Mesothelial cell of epicardium (in vitro differentiated cells): ENCODE measurements around the gene PRSS33. TPM values are rescaled to one million over a fixed set of nuclear protein-coding genes. Genes with fewer than 3 reads are reported as not detected.
A peak's percentile ranks its signal among the peaks of the same experiment; 100 is the strongest.

Experiments used
- DNase-seq, 2 experiments: peaks; one replicate each; pipeline ENCODE4 v3.0.0; 2021; ENCODE audit warnings: low spot score in 2 of 2; ENCODE audit not compliant: unreplicated experiment in 2 of 2
- H3K27ac Mint-ChIP-seq: 2 replicates; pipeline ENCODE4 v1.8.0; 2021; ENCODE audit warnings: mixed read lengths
- H3K27me3 Mint-ChIP-seq: 2 replicates; pipeline ENCODE4 v1.8.0; 2021; ENCODE audit warnings: low read depth, mixed read lengths
- H3K36me3 Mint-ChIP-seq: 2 replicates; pipeline ENCODE4 v1.8.0; 2021; ENCODE audit warnings: mixed read lengths
- H3K4me1 Mint-ChIP-seq: 2 replicates; pipeline ENCODE4 v1.8.0; 2021; ENCODE audit warnings: mixed read lengths
- H3K4me3 Mint-ChIP-seq: 2 replicates; pipeline ENCODE4 v1.8.0; 2021; ENCODE audit warnings: mild to moderate bottlenecking, moderate library complexity, mixed read lengths
- H3K9me3 Mint-ChIP-seq: 2 replicates; pipeline ENCODE4 v1.8.0; 2021; ENCODE audit warnings: mixed read lengths
- total RNA-seq: library from RNA; stranded (reverse); gene quantifications from 3 replicates; pipeline ENCODE4 v1.2.1, GENCODE V29; 2021
- TF ChIP-seq, protein P1 (sequence below): fragments of 200-600 bp; sonication (generic); IDR thresholded peaks from one replicate; pipeline ENCODE4 v1.5.0; 2021; ENCODE audit warnings: antibody characterized with exemption; ENCODE audit not compliant: unreplicated experiment

The PRSS33 gene
- total RNA-seq, 1 donor from 2014 or later: not detected

- H3K36me3 Mint-ChIP-seq: no peaks in the 10 kb centered on the region
- no peaks in the 10 kb centered on the region for H3K9me3 Mint-ChIP-seq
- H3K27ac Mint-ChIP-seq: no peak overlapping the region
- no peak for DNase-seq
- H3K4me1 Mint-ChIP-seq: peaks cover 10% of the 10 kb centered on the region
- TF ChIP-seq, protein P1, sequence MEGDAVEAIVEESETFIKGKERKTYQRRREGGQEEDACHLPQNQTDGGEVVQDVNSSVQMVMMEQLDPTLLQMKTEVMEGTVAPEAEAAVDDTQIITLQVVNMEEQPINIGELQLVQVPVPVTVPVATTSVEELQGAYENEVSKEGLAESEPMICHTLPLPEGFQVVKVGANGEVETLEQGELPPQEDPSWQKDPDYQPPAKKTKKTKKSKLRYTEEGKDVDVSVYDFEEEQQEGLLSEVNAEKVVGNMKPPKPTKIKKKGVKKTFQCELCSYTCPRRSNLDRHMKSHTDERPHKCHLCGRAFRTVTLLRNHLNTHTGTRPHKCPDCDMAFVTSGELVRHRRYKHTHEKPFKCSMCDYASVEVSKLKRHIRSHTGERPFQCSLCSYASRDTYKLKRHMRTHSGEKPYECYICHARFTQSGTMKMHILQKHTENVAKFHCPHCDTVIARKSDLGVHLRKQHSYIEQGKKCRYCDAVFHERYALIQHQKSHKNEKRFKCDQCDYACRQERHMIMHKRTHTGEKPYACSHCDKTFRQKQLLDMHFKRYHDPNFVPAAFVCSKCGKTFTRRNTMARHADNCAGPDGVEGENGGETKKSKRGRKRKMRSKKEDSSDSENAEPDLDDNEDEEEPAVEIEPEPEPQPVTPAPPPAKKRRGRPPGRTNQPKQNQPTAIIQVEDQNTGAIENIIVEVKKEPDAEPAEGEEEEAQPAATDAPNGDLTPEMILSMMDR: no peak
- peaks cover 5% of the 10 kb centered on the region for H3K27me3 Mint-ChIP-seq
- H3K4me3 Mint-ChIP-seq: no peak overlapping the region
Observed at GRCh38 chr16:2782583-2783351, 4.6 kb downstream of the PRSS33 start.

DNA sequence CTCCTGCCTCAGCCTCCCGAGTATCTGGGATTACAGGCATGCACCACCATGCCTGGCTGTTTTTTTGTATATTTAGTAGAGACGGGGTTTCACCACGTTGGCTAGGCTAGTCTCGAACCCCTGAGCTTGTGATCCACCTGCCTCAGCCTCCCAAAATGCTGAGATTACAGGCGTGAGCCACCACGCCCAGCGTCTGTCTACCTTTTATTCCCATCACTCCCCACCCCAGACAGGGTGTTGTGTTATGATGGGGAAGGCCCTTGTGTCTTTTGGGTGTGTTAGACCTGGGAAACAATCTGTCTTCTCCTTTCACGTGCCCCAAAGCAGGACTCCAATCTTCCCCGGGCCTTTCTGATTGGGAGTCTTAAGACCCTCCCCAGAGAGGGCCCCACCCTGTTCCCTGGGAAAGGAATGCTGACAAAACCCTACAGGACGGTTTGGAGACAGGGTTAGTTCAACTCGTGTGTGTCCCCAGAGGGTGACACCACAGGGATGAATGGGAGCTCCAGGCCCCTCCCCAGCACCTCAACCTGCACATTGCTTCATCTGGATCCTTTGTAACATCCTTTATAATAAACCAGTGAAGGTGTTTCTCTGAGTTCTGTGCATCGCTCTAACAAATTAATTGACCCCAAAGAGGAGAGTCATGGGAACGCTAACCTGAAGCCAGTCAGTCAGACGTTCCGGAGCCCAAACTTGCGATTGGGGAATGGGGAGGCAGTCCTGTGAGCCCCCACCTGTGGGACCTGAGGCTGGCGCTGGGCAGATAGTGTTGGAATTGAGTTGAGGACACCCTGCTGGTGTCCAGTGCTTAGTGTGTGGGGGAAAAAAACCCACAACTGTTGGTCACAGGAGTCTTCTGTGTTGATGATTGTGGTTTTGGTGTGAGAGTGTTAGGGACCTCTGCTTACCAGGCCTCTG is 7.1 kb downstream of the PRSS33 start:
- H3K27ac Mint-ChIP-seq: peak overlapping the region; percentile 53
- TF ChIP-seq, protein P1: no peak
- no peak for DNase-seq

DNA sequence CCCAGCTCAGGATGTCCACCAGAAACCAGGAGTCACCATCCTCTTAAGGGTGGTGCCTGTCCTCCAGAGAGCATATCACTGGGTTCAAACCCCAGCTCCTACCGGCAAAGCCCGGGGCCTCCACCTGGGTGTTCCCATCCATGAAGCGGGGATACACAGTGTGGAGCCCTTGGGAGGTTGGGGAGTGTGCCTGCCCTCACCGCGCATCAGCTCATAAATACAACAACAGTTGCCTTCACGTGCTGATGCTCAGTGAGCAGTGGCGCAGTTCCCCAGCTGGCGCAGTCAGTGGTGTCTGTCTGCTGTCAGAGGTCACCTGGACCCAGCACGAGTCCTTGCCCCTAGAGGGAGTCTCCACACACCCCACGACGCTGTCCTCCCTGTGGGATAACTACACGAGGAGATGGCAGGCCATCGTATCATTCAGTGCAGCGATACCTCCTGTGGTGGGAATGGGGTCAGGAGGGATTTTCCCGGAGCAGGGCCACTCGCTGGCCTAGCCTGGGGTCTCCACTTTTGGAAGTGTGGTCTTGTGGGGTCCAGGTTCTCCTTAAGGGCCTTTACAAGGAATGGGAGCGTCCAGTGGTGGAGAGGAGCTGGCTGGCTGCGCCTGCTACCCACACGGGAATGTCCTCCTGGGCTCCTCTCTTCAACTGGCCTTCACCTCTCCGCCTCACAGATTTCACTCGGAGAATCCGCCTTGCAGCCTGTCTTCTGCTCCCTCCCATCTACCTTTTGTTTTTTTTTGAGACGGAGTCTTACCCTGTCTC is 8.0 kb downstream of the PRSS33 start:
- TF ChIP-seq, protein P1: no peak

More for the DNA sequence above, 7.1 kb downstream of the PRSS33 start:
- Mint-ChIP-seq H3K36me3 (no peaks in the 10 kb centered on the region), H3K4me3 (peak overlapping the region; percentile 28), H3K9me3 (no peaks in the 10 kb centered on the region), H3K27me3 (peaks cover 2% of the 10 kb centered on the region), H3K4me1 (peaks cover 22% of the 10 kb centered on the region)

DNA sequence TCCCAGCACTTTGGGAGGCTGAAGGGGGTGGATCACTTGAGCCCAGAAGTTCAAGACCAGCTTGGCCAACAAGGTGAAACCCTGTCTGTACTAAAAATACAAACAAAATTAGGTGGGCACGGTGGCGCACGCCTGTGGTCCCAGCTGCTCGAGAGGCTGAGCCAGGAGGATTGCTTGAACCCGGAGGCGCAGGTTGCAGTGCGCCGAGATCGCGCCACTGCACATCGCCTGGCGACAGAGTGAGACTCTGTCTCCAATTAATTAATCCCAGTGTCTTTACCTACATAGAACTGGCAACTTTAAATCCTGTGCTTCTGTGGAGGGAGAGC is 8.8 kb downstream of the PRSS33 start:
- Mint-ChIP-seq H3K27me3 (no peaks in the 10 kb centered on the region), H3K9me3 (no peaks in the 10 kb centered on the region), H3K27ac (peak overlapping the region; percentile 99), H3K4me3 (peak overlapping the region; percentile 91), H3K36me3 (no peaks in the 10 kb centered on the region), H3K4me1 (peaks cover 22% of the 10 kb centered on the region)
- TF ChIP-seq, protein P1: no peak
- DNase-seq: no peak

More for the DNA sequence above, 8.0 kb downstream of the PRSS33 start:
- no peaks in the 10 kb centered on the region for H3K9me3 Mint-ChIP-seq
- DNase-seq: no peak
- peak overlapping the region; percentile 99 for H3K27ac Mint-ChIP-seq
- H3K36me3 Mint-ChIP-seq: no peaks in the 10 kb centered on the region
- peaks cover 22% of the 10 kb centered on the region for H3K4me1 Mint-ChIP-seq
- peak overlapping the region; percentile 91 for H3K4me3 Mint-ChIP-seq
- H3K27me3 Mint-ChIP-seq: peaks cover 2% of the 10 kb centered on the region

- TF ChIP-seq, protein P1: no peak
- Mint-ChIP-seq H3K9me3 (no peaks in the 10 kb centered on the region), H3K27ac (peak overlapping the region; percentile 99), H3K4me3 (peak overlapping the region; percentile 91), H3K36me3 (peaks cover 2% of the 10 kb centered on the region), H3K4me1 (peaks cover 22% of the 10 kb centered on the region), H3K27me3 (no peaks in the 10 kb centered on the region)
- DNase-seq: no peak
Observed at GRCh38 chr16:2777903-2778629, 9.3 kb downstream of the PRSS33 start.
